HFFc6 (cell line): Measurements from ENCODE around the gene THOC1. TPM values are rescaled to one million over a fixed set of nuclear protein-coding genes. Genes with fewer than 3 reads are reported as not detected.

Source experiments
- DNase-seq: peaks from one replicate; pipeline ENCODE4 v3.0.0-alpha.2; 2018
- H3K27ac Mint-ChIP-seq: 2 replicates; pipeline ENCODE4 v1.8.0; 2020; ENCODE audit warnings: mild to moderate bottlenecking, mixed read lengths
- H3K27me3 Mint-ChIP-seq: 2 replicates; pipeline ENCODE4 v1.8.0; 2021; ENCODE audit warnings: mild to moderate bottlenecking, moderate library complexity, mixed read lengths; ENCODE audit not compliant: insufficient read depth
- H3K36me3 Mint-ChIP-seq: 2 replicates; pipeline ENCODE4 v1.8.0; 2021; ENCODE audit warnings: low read depth, mixed read lengths
- H3K4me1 Mint-ChIP-seq: 2 replicates; pipeline ENCODE4 v1.8.0; 2020; ENCODE audit warnings: low read depth, mixed read lengths
- H3K4me3 Mint-ChIP-seq: 2 replicates; pipeline ENCODE4 v1.8.0; 2020; ENCODE audit warnings: mild to moderate bottlenecking, moderate library complexity, mixed read lengths
- H3K9me3 Mint-ChIP-seq: 2 replicates; pipeline ENCODE4 v1.8.0; 2020; ENCODE audit warnings: mild to moderate bottlenecking, mixed read lengths
- CTCF ChIP-seq: fragments of 200-600 bp; sonication (generic); IDR thresholded peaks from 2 replicates; pipeline ENCODE4 v1.5.0; 2021; ENCODE audit warnings: antibody characterized with exemption, mild to moderate bottlenecking
- long read RNA-seq: library from polyadenylated mRNA; unstranded; transcript quantifications from one replicate; pipeline ENCODE4 v2.0.0, GENCODE V29; 2019
- total RNA-seq, 6 experiments: library from RNA; stranded (reverse); fragmentation: NEBNext Ultra II Directional; extraction: Animal tissue kit (Norgen Biotek cat#: 25700); gene quantifications; 2 replicates in 1 of 6; 3 replicates in 5 of 6; pipeline ENCODE4 v1.2.3, GENCODE V29; 2021

Gene THOC1
- total RNA-seq = 10 to 100 TPM; 12.9 to 18.5 (median 16.4) TPM
- long read RNA-seq, transcript THOC1-201 (21 exons, 2,087 nt) = major isoform, 8 of 19 reads
- long read RNA-seq, partial matches to known transcripts = 2 of 19 reads
- long read RNA-seq, other reads (novel, unspliced or antisense) = 7 of 19 reads

GRCh38 chr18:267688-268552, at the start of gene THOC1:
TSS of gene THOC1 (minus strand) at chr18:268047. CDS start at chr18:268019, 28 bp downstream.
- peak within 1 kb of the TSS; percentile 99 for H3K4me3 Mint-ChIP-seq
- H3K27me3 Mint-ChIP-seq = peaks cover 2% of the 10 kb centered on the region
- peaks cover 10% of the 10 kb centered on the region for H3K36me3 Mint-ChIP-seq

GRCh38 chr18:317618-318017, 49.8 kb upstream of the THOC1 start:
- no peak for TF ChIP-seq CTCF
- H3K4me1 Mint-ChIP-seq = peaks cover 11% of the 10 kb centered on the region
- H3K27me3 Mint-ChIP-seq = peaks cover 44% of the 10 kb centered on the region
- H3K9me3 Mint-ChIP-seq = no peaks in the 10 kb centered on the region
- H3K27ac Mint-ChIP-seq = no peak overlapping the region
- no peak for DNase-seq
- H3K4me3 Mint-ChIP-seq = no peak overlapping the region
- H3K36me3 Mint-ChIP-seq = no peaks in the 10 kb centered on the region

More at GRCh38 chr18:267688-268552, at the start of gene THOC1:
- Mint-ChIP-seq H3K27ac (peak within 1 kb of the TSS; percentile 100), H3K9me3 (no peaks in the 10 kb centered on the region), H3K4me1 (peaks cover 19% of the 10 kb centered on the region)
- peak; percentile 88 for DNase-seq
- no peak for TF ChIP-seq CTCF

- Mint-ChIP-seq H3K4me3 (no peak overlapping the region), H3K9me3 (no peaks in the 10 kb centered on the region), H3K36me3 (no peaks in the 10 kb centered on the region), H3K27me3 (peaks cover 46% of the 10 kb centered on the region), H3K27ac (no peak overlapping the region), H3K4me1 (peaks cover 4% of the 10 kb centered on the region; the same call in 1 of the 2 replicates)
- DNase-seq = no peak
- TF ChIP-seq CTCF = no peak
These were observed 48.5 kb upstream of the THOC1 start for GRCh38 chr18:316393-316792.

- Mint-ChIP-seq H3K4me3 (no peak overlapping the region), H3K27me3 (peaks cover 57% of the 10 kb centered on the region), H3K4me1 (peaks cover 4% of the 10 kb centered on the region; the same call in 1 of the 2 replicates), H3K36me3 (no peaks in the 10 kb centered on the region), H3K9me3 (no peaks in the 10 kb centered on the region), H3K27ac (no peak overlapping the region)
- no peak for TF ChIP-seq CTCF
- DNase-seq = no peak
These were observed 46.1 kb upstream of the THOC1 start for GRCh38 chr18:313931-314330.

GRCh38 chr18:312415-312814, 44.6 kb upstream of the THOC1 start:
- Mint-ChIP-seq H3K4me1 (0 out of 2 replicates have a peak, but pooled peaks cover 4% of the 10 kb centered on the region), H3K9me3 (no peaks in the 10 kb centered on the region), H3K27ac (no peak overlapping the region), H3K27me3 (peaks cover 66% of the 10 kb centered on the region), H3K4me3 (no peak overlapping the region), H3K36me3 (no peaks in the 10 kb centered on the region)
- no peak for TF ChIP-seq CTCF
- no peak for DNase-seq
